Measurements from ENCODE around the gene BTBD9.

The BTBD9 gene

GRCh38 chr6:38187811-38188590, 451.7 kb downstream of the BTBD9 start:
- no peak for DNase-seq

- no peak for DNase-seq
Measured at GRCh38 chr6:38187325-38187724, 452.4 kb downstream of the BTBD9 start.

DNA sequence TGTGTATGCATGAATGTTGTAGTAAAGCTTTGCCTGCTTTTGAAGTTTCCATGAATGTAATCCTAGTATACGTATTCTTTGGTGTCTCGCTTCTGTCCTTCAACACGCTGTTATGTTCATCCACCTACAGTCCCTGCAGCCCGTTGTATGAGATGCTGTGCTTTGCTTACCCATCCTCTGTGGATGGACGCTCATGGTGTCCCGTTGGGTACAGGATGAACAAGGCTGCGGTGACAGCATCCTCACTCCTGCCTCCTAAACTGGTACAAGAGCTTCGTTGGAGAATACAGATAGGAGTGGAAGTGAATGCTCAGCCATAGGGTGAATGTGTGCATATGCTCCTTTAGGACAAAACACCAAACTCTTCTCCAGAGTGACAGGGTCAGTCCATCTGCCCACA, 454.0 kb downstream of the BTBD9 start:
- DNase-seq, result no peak

- DNase-seq, result no peak
Measured at GRCh38 chr6:38185244-38185643, 454.5 kb downstream of the BTBD9 start.

DNA sequence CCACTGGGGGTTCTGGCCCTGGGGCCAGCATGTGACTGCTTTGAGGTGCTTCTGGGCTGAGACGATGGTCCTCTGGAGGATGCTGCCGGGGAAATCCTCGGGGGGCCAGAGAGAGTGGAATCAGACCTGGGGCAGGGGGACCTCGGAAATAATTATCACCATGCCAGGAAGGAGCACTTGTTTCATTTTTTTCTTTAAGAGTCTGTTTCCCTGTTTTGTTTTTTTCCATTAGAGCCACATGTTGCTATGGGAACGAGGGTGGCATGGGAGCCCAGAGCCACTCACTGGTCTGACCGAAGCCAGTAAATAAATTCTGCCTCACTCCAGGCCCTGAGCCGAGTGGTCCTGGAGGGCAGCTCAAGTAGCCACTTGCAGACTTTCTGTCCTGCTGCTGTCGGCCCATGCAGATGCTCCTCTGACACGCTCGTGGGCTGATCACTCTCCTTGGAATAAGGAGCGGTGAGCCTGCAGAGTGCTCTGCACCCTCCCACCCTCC, 455.1 kb downstream of the BTBD9 start:
- no peak for DNase-seq

GRCh38 chr6:38183856-38184584, 455.7 kb downstream of the BTBD9 start:
- no peak for DNase-seq

GRCh38 chr6:38182426-38182825, 457.3 kb downstream of the BTBD9 start:
- no peak for DNase-seq

DNA sequence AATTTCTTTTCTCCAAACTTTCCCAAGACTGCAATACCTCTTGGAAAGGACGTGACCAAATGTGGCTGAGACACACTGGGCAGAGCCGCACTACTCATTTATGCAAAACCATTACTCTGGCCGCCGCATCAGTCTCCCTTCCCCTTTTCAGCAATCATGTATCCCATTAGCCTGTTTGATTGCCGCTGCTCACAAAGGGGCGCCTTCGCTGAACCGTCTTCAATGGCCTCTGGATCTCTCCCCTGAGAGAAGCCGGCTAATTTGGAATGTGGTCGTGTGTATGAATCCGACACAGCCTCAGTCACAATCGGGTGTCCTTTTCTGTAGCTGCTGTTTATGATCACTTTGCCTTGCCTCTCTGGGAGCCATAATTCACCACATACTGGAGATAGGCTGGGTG, 459.1 kb downstream of the BTBD9 start:
- no peak for DNase-seq

- DNase-seq, result no peak
Measured at GRCh38 chr6:38179794-38180430, 459.8 kb downstream of the BTBD9 start.

GRCh38 chr6:38179300-38179699, 460.4 kb downstream of the BTBD9 start:
- no peak for DNase-seq

DNA sequence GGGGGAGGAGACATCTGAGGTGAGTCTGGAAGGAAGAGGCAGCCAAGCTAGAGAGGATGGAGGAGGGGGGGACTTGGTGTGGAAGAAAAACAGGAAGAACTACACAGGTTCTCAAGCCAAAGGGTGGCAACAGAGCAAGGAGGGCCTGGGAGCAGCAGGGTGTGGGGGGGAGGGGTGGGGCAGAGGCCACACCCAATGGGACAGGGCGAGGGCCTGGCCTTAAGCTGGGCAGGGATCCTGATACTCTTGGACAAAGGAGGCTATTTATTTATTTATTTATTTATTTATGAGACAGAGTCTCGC, 461.2 kb downstream of the BTBD9 start:
- no peak for DNase-seq

DNA sequence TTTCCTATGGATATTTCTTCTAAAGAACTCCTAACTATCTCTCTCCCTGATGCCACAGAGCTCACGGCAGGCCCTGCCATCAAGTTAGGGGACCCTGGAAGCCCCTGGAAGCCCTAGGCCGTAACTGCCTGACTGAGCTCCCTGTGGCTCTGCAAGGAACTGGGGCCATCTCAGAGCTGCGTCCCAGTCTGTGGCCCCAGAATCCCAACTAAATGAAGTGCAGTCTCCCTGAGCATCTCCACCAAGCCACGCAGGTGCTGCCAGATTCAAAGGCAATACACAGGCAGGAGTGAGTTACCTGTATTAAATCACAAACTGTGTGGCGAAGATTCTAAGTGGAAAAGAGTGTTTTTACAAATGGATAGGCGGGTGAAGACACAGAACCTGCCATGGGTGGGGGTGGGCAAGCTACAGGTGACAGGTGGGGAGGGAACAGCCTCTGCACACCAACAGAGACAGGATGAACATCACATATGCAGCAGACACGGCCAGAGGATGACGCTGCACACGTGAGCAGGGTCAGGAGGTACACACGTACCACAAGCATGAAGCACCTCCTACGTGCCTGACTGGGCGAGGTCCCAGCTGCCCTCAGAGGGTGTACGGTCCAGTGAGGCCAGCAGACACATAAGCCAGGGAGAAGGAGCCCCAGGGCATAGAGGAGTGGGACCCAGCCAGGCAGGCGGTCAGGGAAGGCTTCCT, 461.7 kb downstream of the BTBD9 start:
- no peak for DNase-seq

DNA sequence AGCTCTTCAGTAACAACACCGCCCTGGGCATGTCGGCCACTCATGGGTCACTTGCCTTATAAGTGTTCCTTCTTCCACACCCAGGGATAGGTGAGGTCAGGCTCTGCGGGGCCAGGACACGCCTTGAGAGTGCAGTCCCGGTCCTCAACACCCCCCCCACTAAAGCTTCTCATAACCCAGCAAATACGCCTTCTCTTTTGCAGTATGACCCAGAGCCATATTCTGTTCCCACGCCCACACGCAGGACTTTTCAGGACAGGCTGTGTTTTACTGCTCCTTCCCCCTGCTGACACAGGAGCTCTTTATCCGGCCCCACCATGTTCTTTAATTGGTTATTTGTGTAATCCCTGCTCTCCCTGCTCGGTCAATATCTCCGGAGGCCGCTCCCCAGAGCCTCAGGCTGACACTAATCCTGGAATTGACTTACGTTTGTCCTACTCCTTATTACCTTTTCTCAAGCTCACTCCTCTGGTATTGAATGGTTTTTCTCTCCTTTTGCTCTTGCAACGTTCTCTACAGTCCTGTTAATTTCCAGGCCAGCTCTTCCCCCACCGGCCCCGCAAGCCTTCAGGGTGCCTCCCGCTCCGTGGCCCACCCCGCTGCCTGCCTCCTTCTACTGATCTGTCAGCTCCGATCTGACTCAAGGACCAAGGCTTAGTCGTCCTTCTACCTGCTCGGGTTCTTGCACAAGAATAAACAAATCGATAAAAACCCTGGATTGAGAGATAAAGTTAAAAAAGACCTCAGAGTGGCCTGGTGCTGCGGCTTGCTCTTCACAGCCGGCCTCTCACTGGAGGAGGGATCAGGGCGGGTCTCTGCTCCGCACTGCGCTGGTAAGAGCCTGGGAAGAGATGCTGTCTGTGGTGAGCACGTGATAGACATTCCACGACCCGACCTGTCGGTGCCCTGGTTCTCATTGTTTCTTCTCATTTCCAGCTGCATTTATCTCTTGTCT, 462.7 kb downstream of the BTBD9 start:
- no peak for DNase-seq

DNA sequence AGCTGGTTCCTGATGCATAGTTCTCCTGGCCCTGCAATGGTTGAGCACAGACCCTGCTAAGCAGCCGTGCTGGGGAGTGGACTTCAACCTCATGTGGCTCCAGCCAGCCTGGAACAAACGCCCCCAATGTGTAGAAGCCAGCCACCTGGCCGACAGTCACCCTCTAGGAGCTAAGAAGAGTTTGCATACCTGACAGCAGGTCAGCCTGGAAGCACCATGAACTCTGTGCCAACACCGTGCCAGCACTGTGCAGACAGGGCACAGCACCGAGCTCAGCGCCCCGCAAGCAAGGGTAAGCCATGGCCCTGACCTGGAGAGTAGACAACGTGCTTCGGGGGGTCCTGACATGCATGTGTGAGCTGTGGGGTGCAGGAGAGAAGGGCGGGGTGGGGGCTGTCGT, 463.9 kb downstream of the BTBD9 start:
- DNase-seq, result no peak

GRCh38 chr6:38174806-38175495, 464.8 kb downstream of the BTBD9 start:
- DNase-seq, result no peak

GRCh38 chr6:38174315-38174714, 465.4 kb downstream of the BTBD9 start:
- no peak for DNase-seq

- no peak for DNase-seq
Measured at GRCh38 chr6:38173909-38174308, 465.8 kb downstream of the BTBD9 start.

- DNase-seq, result no peak
Measured at GRCh38 chr6:38172739-38173410, 466.9 kb downstream of the BTBD9 start.

GRCh38 chr6:38171997-38172738, 467.6 kb downstream of the BTBD9 start:
- no peak for DNase-seq

- no peak for DNase-seq
Measured at GRCh38 chr6:38170666-38171355, 468.9 kb downstream of the BTBD9 start.

All from activated naive CD4-positive, alpha-beta T cell treated with Interleukin-2 at 50 U/mL for 16 hours (primary cell).